GM12878 (cell line): ENCODE data around the gene GSPT1.

Experiments used
- CTCF ChIP-seq, 3 experiments: IDR thresholded peaks in 2 of 3; conservative IDR thresholded peaks in 1 of 3; 2 replicates each; pipeline ENCODE4 v1.5.1; 2011; ENCODE audit warnings: low read depth in 3 of 3, low read length in 3 of 3, mild to moderate bottlenecking in 3 of 3, control low read depth in 2 of 3, moderate library complexity in 2 of 3, inconsistent platforms in 1 of 3, mixed read lengths in 1 of 3; ENCODE audit not compliant: control insufficient read depth in 2 of 3, insufficient read depth in 1 of 3; ENCODE audit errors: extremely low read depth in 1 of 3
- HDAC2 ChIP-seq: fragments of 200-600 bp; sonication (generic); IDR thresholded peaks from 2 replicates; pipeline ENCODE4 v1.6.1; 2017
- POLR2AphosphoS5 ChIP-seq: IDR thresholded peaks from 2 replicates; pipeline ENCODE4 v1.6.1; 2011; ENCODE audit warnings: mild to moderate bottlenecking, low read length, inconsistent platforms
- RCOR1 ChIP-seq: conservative IDR thresholded peaks from 2 replicates; pipeline ENCODE4 v1.6.1; 2012; ENCODE audit warnings: low read depth, low read length, improper control_type of control experiment
- RFX5 ChIP-seq: IDR thresholded peaks from 2 replicates; pipeline ENCODE4 v1.6.1; 2011; ENCODE audit warnings: low read depth, low read length, improper control_type of control experiment
- ZZZ3 ChIP-seq: IDR thresholded peaks from 2 replicates; pipeline ENCODE4 v1.6.1; 2011; ENCODE audit warnings: low read depth; ENCODE audit not compliant: control insufficient read depth, insufficient read length
- TF ChIP-seq, protein P1 (sequence below): IDR thresholded peaks from 2 replicates; pipeline ENCODE4 v1.6.1; 2012; ENCODE audit warnings: low read depth, low read length, improper control_type of control experiment

DNA sequence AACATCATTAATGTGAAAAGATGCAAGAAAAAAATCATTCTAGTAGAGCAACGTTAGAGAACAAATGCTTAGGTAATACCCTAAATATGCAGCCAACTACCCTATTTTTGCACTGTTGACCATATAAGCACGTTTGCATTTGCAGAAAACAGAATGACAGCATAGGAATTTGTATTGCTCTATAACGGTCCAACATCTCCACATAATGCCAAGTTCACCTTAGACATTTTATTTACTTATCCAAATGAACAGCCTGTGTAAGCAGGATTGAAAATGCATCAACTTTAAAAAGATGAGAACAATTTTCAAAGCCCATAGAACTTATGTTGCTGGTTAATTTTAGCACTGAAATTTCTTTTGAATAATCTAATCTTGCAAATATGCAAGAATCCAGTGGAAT, 45.4 kb downstream of the GSPT1 start:
- TF ChIP-seq CTCF (IDR thresholded peaks at IDR 0.05 in 2 of 3, conservative IDR thresholded peaks at IDR 0.05 in 1 of 3; ENCODE audit: control insufficient read depth in 2 of 3, extremely low read depth in 1 of 3, insufficient read depth in 1 of 3, low read depth in 3 of 3, low read length in 3 of 3) (no peak), ZZZ3 (no peak), RCOR1 (no peak), RFX5 (no peak), POLR2AphosphoS5 (no peak), HDAC2 (no peak)
- TF ChIP-seq, protein P1, sequence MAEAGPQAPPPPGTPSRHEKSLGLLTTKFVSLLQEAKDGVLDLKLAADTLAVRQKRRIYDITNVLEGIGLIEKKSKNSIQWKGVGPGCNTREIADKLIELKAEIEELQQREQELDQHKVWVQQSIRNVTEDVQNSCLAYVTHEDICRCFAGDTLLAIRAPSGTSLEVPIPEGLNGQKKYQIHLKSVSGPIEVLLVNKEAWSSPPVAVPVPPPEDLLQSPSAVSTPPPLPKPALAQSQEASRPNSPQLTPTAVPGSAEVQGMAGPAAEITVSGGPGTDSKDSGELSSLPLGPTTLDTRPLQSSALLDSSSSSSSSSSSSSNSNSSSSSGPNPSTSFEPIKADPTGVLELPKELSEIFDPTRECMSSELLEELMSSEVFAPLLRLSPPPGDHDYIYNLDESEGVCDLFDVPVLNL = no peak
